NB4 (cell line): ENCODE data around the gene VPS35L.

Experiments used
- DNase-seq: peaks from one replicate; pipeline ENCODE4 v3.0.0; 2010; ENCODE audit warnings: low read depth
- H3K4me3 ChIP-seq: one replicate; pipeline ENCODE4 v1.5.1; 2011; ENCODE audit warnings: mild to moderate bottlenecking, low read depth, low read length, moderate library complexity
- CTCF ChIP-seq: IDR thresholded peaks from one replicate; pipeline ENCODE4 v1.5.1; 2012; ENCODE audit warnings: low read depth, low read length
- MAX ChIP-seq: IDR thresholded peaks from 2 replicates; pipeline ENCODE4 v1.6.1; 2011; ENCODE audit warnings: low read depth, low read length
- MYC ChIP-seq: IDR thresholded peaks from 2 replicates; pipeline ENCODE4 v1.6.1; 2011; ENCODE audit warnings: low read depth, low read length
- POLR2A ChIP-seq: IDR thresholded peaks from 2 replicates; pipeline ENCODE4 v1.6.1; 2011; ENCODE audit warnings: mild to moderate bottlenecking; ENCODE audit not compliant: insufficient read length; ENCODE audit errors: extremely low read depth

The VPS35L gene

GRCh38 chr16:19707569-19708295 is 152.2 kb downstream of the VPS35L start:
- no peak overlapping the region for H3K4me3 ChIP-seq
- TF ChIP-seq MYC (no peak), CTCF (no peak), MAX (no peak), POLR2A (no peak)
- peak; percentile 19 for DNase-seq

GRCh38 chr16:19708296-19709205 is 153.0 kb downstream of the VPS35L start:
- DNase-seq = no peak
- no peak overlapping the region for H3K4me3 ChIP-seq
- TF ChIP-seq MAX (no peak), CTCF (no peak), MYC (no peak), POLR2A (no peak)

- DNase-seq = no peak
- H3K4me3 ChIP-seq = no peak overlapping the region
- TF ChIP-seq POLR2A = no peak
- no peak for TF ChIP-seq MAX
- no peak for TF ChIP-seq MYC
- no peak for TF ChIP-seq CTCF
Observed at GRCh38 chr16:19709381-19710136, 154.1 kb downstream of the VPS35L start.

GRCh38 chr16:19710191-19710908 is 154.8 kb downstream of the VPS35L start:
- no peak for TF ChIP-seq MYC
- no peak for TF ChIP-seq CTCF
- no peak for TF ChIP-seq POLR2A
- no peak for TF ChIP-seq MAX
- H3K4me3 ChIP-seq = no peak overlapping the region
- no peak for DNase-seq

GRCh38 chr16:19710991-19711545 is 155.6 kb downstream of the VPS35L start:
- DNase-seq = no peak
- TF ChIP-seq MYC (no peak), POLR2A (no peak), MAX (no peak), CTCF (no peak)
- H3K4me3 ChIP-seq = no peak overlapping the region
